ENCODE data around the gene FCRL5.

DNA sequence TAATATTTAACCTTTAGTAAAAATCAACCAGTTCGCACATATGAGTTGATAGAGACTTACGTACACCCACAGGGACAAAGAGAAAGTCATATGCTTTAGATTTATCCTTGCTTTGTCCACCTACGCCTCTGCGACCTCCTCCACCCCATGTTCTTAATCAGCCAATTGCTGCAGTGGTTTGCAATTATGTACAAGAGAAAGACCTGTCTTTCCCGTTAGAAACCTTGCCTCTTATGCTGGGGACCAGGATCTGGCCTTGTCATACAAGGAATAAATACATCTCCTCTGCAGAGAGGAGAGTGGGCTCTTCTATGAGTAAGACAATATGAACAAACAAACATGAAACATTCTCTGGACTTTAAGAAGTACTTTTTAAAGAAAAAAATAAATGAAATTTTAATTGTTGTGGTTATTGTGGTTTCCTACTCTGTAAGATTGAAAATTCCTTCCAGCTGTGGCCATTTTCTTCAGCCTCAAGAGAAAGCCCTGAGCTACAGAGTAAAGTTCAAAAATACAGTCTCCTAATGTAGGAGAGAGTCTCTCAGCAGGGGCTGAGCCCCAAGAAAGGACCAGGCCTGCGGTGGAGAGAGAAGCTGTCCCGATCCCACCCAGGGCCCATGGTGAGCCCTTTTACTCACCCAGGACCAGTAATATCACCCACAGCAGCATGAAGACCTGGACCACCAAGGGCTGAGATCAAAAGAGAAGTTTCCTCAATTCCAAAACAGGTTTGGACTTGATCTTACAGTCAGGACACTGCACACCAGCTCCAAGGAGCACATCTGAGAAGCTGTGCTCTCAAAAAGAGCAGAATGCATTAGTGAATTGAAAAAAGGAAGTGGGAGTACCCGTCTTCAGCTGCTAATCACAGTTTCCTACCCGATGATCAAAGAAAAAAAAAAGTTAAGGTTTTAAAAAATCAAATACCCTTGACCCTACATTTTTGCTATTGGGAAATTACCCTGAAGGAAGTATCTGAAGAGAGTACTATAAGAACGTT, at the start of gene FCRL5:
- TF ChIP-seq POLR2A (IDR thresholded peaks at IDR 0.05; ENCODE audit: low read length) (no peak), GATA1 (IDR thresholded peaks at IDR 0.05; ENCODE audit: low read depth, low read length) (no peak)
